Activated CD4-positive, alpha-beta T cell treated with anti-CD3 and anti-CD28 coated beads, Interleukin-2, amount 50 U/mL, for 16 hours (primary cell): ENCODE results near the gene ABCA2.

Source experiments
- DNase-seq: peaks from one replicate; pipeline ENCODE4 v3.0.0-alpha.2; 2020

The ABCA2 gene

GRCh38 chr9:136960212-136960937, 67.7 kb downstream of the ABCA2 start:
- DNase-seq = no peak

- no peak for DNase-seq
Observed at GRCh38 chr9:136958898-136959850, 68.9 kb downstream of the ABCA2 start.

GRCh38 chr9:136958473-136958872, 69.6 kb downstream of the ABCA2 start:
- DNase-seq = no peak

GRCh38 chr9:136957901-136958300, 70.1 kb downstream of the ABCA2 start:
- no peak for DNase-seq

- no peak for DNase-seq
Observed at GRCh38 chr9:136957461-136957860, 70.6 kb downstream of the ABCA2 start.
